Cardiac muscle cell (in vitro differentiated cells and primary cell): ENCODE data around the gene SCD5. TPM values are rescaled to one million over a fixed set of nuclear protein-coding genes. Genes with fewer than 3 reads are reported as not detected.

Experiments used
- DNase-seq, 2 donors: peaks; one replicate each; pipeline versions ENCODE4 v3.0.0 to v3.0.0-alpha.2; 2010 to 2017; ENCODE audit warnings: low read depth in 1 of 2, low spot score in 1 of 2
- H3K27ac ChIP-seq: fragments of 200-600 bp; sonication (generic); 2 replicates; pipeline ENCODE4 v1.5.1; 2016
- H3K27me3 ChIP-seq: fragments of 200-600 bp; sonication (generic); 2 replicates; pipeline ENCODE4 v1.6.0; 2016; ENCODE audit warnings: control low read depth
- H3K36me3 ChIP-seq: fragments of 200-600 bp; sonication (generic); 2 replicates; pipeline ENCODE4 v1.5.1; 2016; ENCODE audit warnings: control low read depth
- H3K4me1 ChIP-seq: fragments of 200-600 bp; sonication (generic); 2 replicates; pipeline ENCODE4 v1.8.1; 2017; ENCODE audit warnings: low read depth, mild to moderate bottlenecking, mixed run types
- H3K4me3 ChIP-seq: fragments of 200-600 bp; sonication (generic); 2 replicates; pipeline ENCODE4 v1.5.1; 2016; ENCODE audit warnings: mild to moderate bottlenecking
- H3K9me3 ChIP-seq: fragments of 200-600 bp; sonication (generic); 2 replicates; pipeline ENCODE4 v1.5.1; 2017; ENCODE audit warnings: low read depth, mild to moderate bottlenecking, control low read depth
- CTCF ChIP-seq: IDR thresholded peaks from 2 replicates; pipeline ENCODE4 v1.5.1; 2012; ENCODE audit warnings: low read depth, mild to moderate bottlenecking, low read length
- polyA plus RNA-seq: library from polyadenylated mRNA; unstranded; fragments of >200 nt; fragmentation: Nextera tagmentation; extraction: Ambion mirVana; gene quantifications from 2 replicates; pipeline ENCODE4 v1.2.1, GENCODE V29; 2016
- total RNA-seq: library from RNA; depleted of rRNA; stranded (reverse); fragments of >200 nt; gene quantifications from 2 replicates; pipeline ENCODE4 v1.2.3, GENCODE V29; 2016

Gene SCD5
- total and polyA plus RNA-seq, 2 experiments from 2014 or later, result 3.7 to 4.7 TPM

DNA sequence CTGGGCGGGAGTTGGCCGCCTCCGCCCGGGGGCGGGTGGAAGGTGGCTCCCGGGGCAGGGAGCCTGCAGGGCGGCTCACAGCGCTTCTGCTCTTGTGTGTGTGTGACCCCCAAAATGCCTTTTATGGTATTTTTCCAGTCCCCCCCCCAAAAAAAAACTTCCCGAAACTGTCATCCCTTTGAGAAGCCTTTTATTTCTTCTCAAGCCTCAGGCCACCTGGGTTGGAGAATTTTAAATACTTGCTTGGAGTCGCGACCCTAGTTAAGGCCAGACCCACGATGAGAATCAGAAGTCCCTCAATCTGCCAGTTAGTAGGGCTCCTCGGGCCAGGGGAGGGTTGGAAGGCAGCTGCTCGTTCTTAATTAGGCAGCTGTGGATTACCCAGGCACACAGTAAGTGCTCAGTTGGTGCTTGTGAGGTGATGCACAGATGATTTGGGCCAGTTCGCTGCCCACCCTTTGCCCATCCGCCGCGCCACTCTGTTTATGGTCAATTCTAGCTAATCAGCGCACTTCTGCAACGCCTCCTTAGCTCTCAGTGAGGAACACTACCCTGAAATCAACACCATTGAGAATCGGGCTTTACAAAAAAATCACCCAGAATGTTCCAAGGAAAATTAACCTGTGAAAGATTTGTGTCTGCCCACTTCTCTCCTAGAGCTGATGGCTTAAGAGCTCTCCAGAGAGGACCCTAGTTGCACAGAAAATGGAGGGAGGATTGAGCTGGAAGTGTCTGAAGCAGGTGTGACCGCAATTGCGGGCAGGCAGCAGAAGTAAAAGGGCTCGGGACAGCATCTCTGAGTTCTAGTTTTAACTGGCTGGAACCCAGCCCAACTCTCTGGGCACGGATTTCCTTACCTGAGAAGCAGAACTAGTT, 648 bp upstream of the SCD5 start:
- peak overlapping the region; percentile 47 for H3K4me3 ChIP-seq
- no peak for DNase-seq
- peaks cover 95% of the 10 kb centered on the region for H3K27me3 ChIP-seq
- H3K4me1 ChIP-seq, result no peaks in the 10 kb centered on the region
- H3K27ac ChIP-seq, result no peak overlapping the region
- no peaks in the 10 kb centered on the region for H3K9me3 ChIP-seq
- H3K36me3 ChIP-seq, result no peaks in the 10 kb centered on the region
- no peak for TF ChIP-seq CTCF

GRCh38 chr4:82797405-82798111, 1.0 kb downstream of the SCD5 start:
- Histone ChIP-seq H3K27me3 (peaks cover 95% of the 10 kb centered on the region), H3K4me1 (no peaks in the 10 kb centered on the region), H3K4me3 (peak overlapping the region; percentile 47), H3K27ac (no peak overlapping the region), H3K36me3 (no peaks in the 10 kb centered on the region), H3K9me3 (no peaks in the 10 kb centered on the region)
- DNase-seq, result peak; percentile 36 to 44
- TF ChIP-seq CTCF, result no peak

DNA sequence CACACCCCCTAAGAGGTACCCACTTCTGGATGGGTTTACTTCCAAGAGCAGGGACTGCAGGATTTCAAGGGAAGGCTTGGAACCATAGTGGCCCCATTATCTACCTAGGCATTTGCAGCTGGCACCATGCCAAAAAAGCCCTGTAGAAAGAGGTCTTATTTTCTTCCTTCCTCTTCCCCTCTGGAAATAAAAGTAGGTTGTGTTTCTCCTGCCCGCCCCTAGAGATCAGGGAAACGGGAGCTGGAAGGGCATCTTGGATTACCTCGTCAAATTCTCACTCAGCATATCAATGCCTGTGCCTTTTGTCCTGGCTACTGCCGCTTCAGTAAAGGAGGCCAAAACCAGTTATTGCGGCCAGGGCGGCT, 1.6 kb downstream of the SCD5 start:
- Histone ChIP-seq H3K9me3 (no peaks in the 10 kb centered on the region), H3K36me3 (no peaks in the 10 kb centered on the region), H3K27me3 (peaks cover 95% of the 10 kb centered on the region), H3K4me3 (peak overlapping the region; percentile 47), H3K4me1 (no peaks in the 10 kb centered on the region), H3K27ac (no peak overlapping the region)
- TF ChIP-seq CTCF, result no peak
- peak in 1 of 2 donors; percentile 22 for DNase-seq

DNA sequence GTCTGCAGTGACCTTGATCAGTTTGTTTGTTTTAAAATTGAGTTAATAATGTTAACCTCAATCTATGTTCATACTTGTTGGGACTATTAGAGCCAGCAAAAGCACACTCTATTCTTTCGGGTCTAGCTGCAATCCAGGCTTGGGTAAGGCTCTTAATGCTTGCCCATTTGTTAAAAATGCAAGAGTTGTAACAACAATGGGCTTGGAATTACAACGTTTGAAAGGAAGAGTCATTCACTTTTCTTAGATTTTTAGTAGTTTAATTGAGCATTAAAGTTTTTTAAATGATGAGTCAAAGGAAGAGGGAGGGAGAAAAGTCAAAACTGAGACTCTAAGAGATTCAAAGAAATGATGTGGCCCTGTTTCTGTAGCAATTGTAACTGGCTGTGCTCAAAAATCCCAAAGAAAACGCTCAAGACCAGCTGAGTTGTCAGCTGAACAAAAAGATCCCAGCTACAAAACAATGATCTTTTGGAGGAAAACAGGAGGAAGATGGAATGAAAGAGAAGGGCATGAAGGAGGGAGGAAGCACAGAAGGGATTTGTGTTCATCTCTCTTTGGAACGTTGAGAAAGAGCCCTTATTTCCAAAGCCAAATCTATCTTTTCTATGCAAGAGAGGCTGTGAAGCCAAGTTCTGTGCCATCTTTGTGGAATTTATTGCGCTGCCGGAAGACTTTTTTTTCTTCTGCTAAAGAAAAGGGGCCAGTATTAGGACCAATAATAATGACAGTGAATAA, 5.5 kb downstream of the SCD5 start:
- no peaks in the 10 kb centered on the region for H3K9me3 ChIP-seq
- H3K27me3 ChIP-seq, result peaks cover 92% of the 10 kb centered on the region
- TF ChIP-seq CTCF, result no peak
- H3K4me1 ChIP-seq, result no peaks in the 10 kb centered on the region
- H3K4me3 ChIP-seq, result no peak overlapping the region
- no peak overlapping the region for H3K27ac ChIP-seq
- DNase-seq, result no peak
- H3K36me3 ChIP-seq, result no peaks in the 10 kb centered on the region

- no peak overlapping the region for H3K27ac ChIP-seq
- H3K4me3 ChIP-seq, result no peak overlapping the region
- H3K27me3 ChIP-seq, result peaks cover 77% of the 10 kb centered on the region
- no peaks in the 10 kb centered on the region for H3K9me3 ChIP-seq
- TF ChIP-seq CTCF, result no peak
- no peak for DNase-seq
- no peaks in the 10 kb centered on the region for H3K4me1 ChIP-seq
- no peaks in the 10 kb centered on the region for H3K36me3 ChIP-seq
Observed at GRCh38 chr4:82791179-82791578, 7.4 kb downstream of the SCD5 start.
